Stimulated activated CD8-positive, alpha-beta memory T cell treated with anti-CD3 and anti-CD28 coated beads, Interleukin-15, amount 100 ng/mL, for 4 hours (primary cell): ENCODE measurements around the gene H2BK1.

Experiments used
- DNase-seq, 2 donors: peaks; one replicate each; pipeline ENCODE4 v3.0.0-alpha.2; 2020; ENCODE audit warnings: low read depth in 2 of 2

Gene H2BK1

GRCh38 chr7:151204383-151205032, 5.8 kb downstream of the H2BK1 start:
- DNase-seq, result no peak

- no peak for DNase-seq
Measured at GRCh38 chr7:151202836-151203235, 7.5 kb downstream of the H2BK1 start.

GRCh38 chr7:151201751-151202150, 8.5 kb downstream of the H2BK1 start:
- no peak for DNase-seq

- no peak for DNase-seq
Measured at GRCh38 chr7:151201344-151201743, 8.9 kb downstream of the H2BK1 start.

- no peak for DNase-seq
Measured at GRCh38 chr7:151198945-151199848, 11.1 kb downstream of the H2BK1 start.

- DNase-seq, result no peak
Measured at GRCh38 chr7:151197932-151198331, 12.4 kb downstream of the H2BK1 start.

- DNase-seq, result no peak
Measured at GRCh38 chr7:151195616-151196450, 14.5 kb downstream of the H2BK1 start.

GRCh38 chr7:151194188-151194587, 16.1 kb downstream of the H2BK1 start:
- DNase-seq, result no peak

GRCh38 chr7:151193203-151193978, 16.9 kb downstream of the H2BK1 start:
- no peak for DNase-seq

- DNase-seq, result no peak
Measured at GRCh38 chr7:151192002-151192539, 18.2 kb downstream of the H2BK1 start.

- DNase-seq, result no peak
Measured at GRCh38 chr7:151191544-151191943, 18.7 kb downstream of the H2BK1 start.

GRCh38 chr7:151189038-151189437, 21.2 kb downstream of the H2BK1 start:
- DNase-seq, result no peak

GRCh38 chr7:151188252-151188542, 22.1 kb downstream of the H2BK1 start:
- no peak for DNase-seq

- DNase-seq, result no peak
Measured at GRCh38 chr7:151187409-151188251, 22.7 kb downstream of the H2BK1 start.

- DNase-seq, result no peak
Measured at GRCh38 chr7:151186640-151187408, 23.5 kb downstream of the H2BK1 start, which contains the start of gene ASB10. Gene ASB10 (minus strand): TSS chr7:151187250. CDS start chr7:151187130, 120 bp downstream.

- DNase-seq, result no peak
Measured at GRCh38 chr7:151185762-151186639, 24.3 kb downstream of the H2BK1 start.

- no peak for DNase-seq
Measured at GRCh38 chr7:151181011-151181431, 29.3 kb downstream of the H2BK1 start.

GRCh38 chr7:151179946-151180345, 30.3 kb downstream of the H2BK1 start:
- no peak for DNase-seq
